ENCODE data around the gene LAPTM4A. TPM values are rescaled to one million over a fixed set of nuclear protein-coding genes. Genes with fewer than 3 reads are reported as not detected.
A peak's percentile ranks its signal among the peaks of the same experiment; 100 is the strongest.

LAPTM4A gene
- total RNA-seq, 4 donors from 2014 or later, result 138 to 216 (median 191) TPM

- 23 to 25% methylated on average over 4 of the region's 4 CpGs for WGBS, 2 donors
- peak overlapping the region in 3 of 4 donors; percentile 59 to 87 (median 79) for H3K27ac ChIP-seq
- H3K9me3 ChIP-seq, result peaks cover 0 to 6% (median 0%) of the 10 kb centered on the region in 4 donors
- H3K4me1 ChIP-seq, result peaks cover 0 to 21% (median 4%) of the 10 kb centered on the region in 4 donors
- no peaks in the 10 kb centered on the region for H3K27me3 ChIP-seq
- H3K36me3 ChIP-seq, result no peaks in the 10 kb centered on the region
- no peak for TF ChIP-seq CTCF (IDR thresholded peaks at IDR 0.05)
- TF ChIP-seq POLR2A (IDR thresholded peaks at IDR 0.05), result no peak
- no peak for TF ChIP-seq EP300 (IDR thresholded peaks at IDR 0.05)
- DNase-seq (ENCODE audit: low spot score in 2 of 2), result no peak
- H3K4me3 ChIP-seq, result peak overlapping the region; percentile 34 to 69 (median 42)
Observed at GRCh38 chr2:20012032-20012281, 39.5 kb downstream of the LAPTM4A start.

GRCh38 chr2:20011276-20012031, 40.0 kb downstream of the LAPTM4A start:
- 80 to 84% methylated on average over 14 of the region's 14 CpGs for WGBS, 2 donors
- H3K4me3 ChIP-seq, result peak overlapping the region in 1 of 4 donors; percentile 69

GRCh38 chr2:20008703-20009102, 42.7 kb downstream of the LAPTM4A start:
- peaks cover 0 to 21% (median 4%) of the 10 kb centered on the region in 4 donors for H3K4me1 ChIP-seq
- no peaks in the 10 kb centered on the region for H3K36me3 ChIP-seq
- no peak overlapping the region for H3K4me3 ChIP-seq
- H3K27ac ChIP-seq, result no peak overlapping the region
- H3K27me3 ChIP-seq, result no peaks in the 10 kb centered on the region
- 81 to 88% methylated on average over 5 of the region's 5 CpGs for WGBS, 2 donors
- no peaks in the 10 kb centered on the region for H3K9me3 ChIP-seq
- no peak for DNase-seq (ENCODE audit: low spot score in 2 of 2)
- TF ChIP-seq CTCF (IDR thresholded peaks at IDR 0.05) (no peak), POLR2A (IDR thresholded peaks at IDR 0.05) (no peak), EP300 (IDR thresholded peaks at IDR 0.05) (no peak)

More at GRCh38 chr2:20011276-20012031, 40.0 kb downstream of the LAPTM4A start:
- Histone ChIP-seq H3K27ac (no peak overlapping the region), H3K36me3 (no peaks in the 10 kb centered on the region), H3K4me1 (peaks cover 0 to 21% (median 4%) of the 10 kb centered on the region in 4 donors), H3K27me3 (no peaks in the 10 kb centered on the region), H3K9me3 (peaks cover 0 to 6% (median 0%) of the 10 kb centered on the region in 4 donors)
- DNase-seq (ENCODE audit: low spot score in 2 of 2), result no peak
- TF ChIP-seq EP300 (IDR thresholded peaks at IDR 0.05), result no peak
- no peak for TF ChIP-seq POLR2A (IDR thresholded peaks at IDR 0.05)
- TF ChIP-seq CTCF (IDR thresholded peaks at IDR 0.05), result no peak

- Histone ChIP-seq H3K4me1 (no peaks in the 10 kb centered on the region), H3K9me3 (no peaks in the 10 kb centered on the region), H3K4me3 (no peak overlapping the region), H3K27me3 (no peaks in the 10 kb centered on the region), H3K36me3 (peaks cover 0 to 5% (median 0%) of the 10 kb centered on the region in 3 donors), H3K27ac (no peak overlapping the region)
- DNase-seq (ENCODE audit: low spot score in 2 of 2), result no peak
- 92 to 94% methylated on average over 15 of the region's 17 CpGs for WGBS, 2 donors
- TF ChIP-seq EP300 (IDR thresholded peaks at IDR 0.05) (no peak), CTCF (IDR thresholded peaks at IDR 0.05) (no peak), POLR2A (IDR thresholded peaks at IDR 0.05) (no peak)
Observed at GRCh38 chr2:20005891-20006470, 45.4 kb downstream of the LAPTM4A start.

GRCh38 chr2:20005067-20005627, 46.3 kb downstream of the LAPTM4A start:
- Histone ChIP-seq H3K27ac (no peak overlapping the region), H3K27me3 (no peaks in the 10 kb centered on the region), H3K4me3 (no peak overlapping the region), H3K4me1 (no peaks in the 10 kb centered on the region), H3K36me3 (peaks cover 0 to 5% (median 0%) of the 10 kb centered on the region in 3 donors), H3K9me3 (no peaks in the 10 kb centered on the region)
- WGBS, 2 donors, result 81 to 82% methylated on average over 10 of the region's 10 CpGs
- no peak for DNase-seq (ENCODE audit: low spot score in 2 of 2)
- TF ChIP-seq EP300 (IDR thresholded peaks at IDR 0.05) (no peak), CTCF (IDR thresholded peaks at IDR 0.05) (no peak), POLR2A (IDR thresholded peaks at IDR 0.05) (no peak)
